Keratinocyte (primary cell): ENCODE results near the gene MCM9. TPM values are rescaled to one million over a fixed set of nuclear protein-coding genes. Genes with fewer than 3 reads are reported as not detected.
A peak's percentile ranks its signal among the peaks of the same experiment; 100 is the strongest.

Source experiments
- DNase-seq: peaks from one replicate; pipeline ENCODE4 v3.0.0-alpha.2; 2011; ENCODE audit warnings: low read depth, missing footprints, low spot score
- FAIRE-seq: peaks from 2 replicates; lab custom pipeline; 2011; peaks lifted over from hg19 to GRCh38; lab: Jason Lieb, UNC
- H2AFZ ChIP-seq: 2 replicates; pipeline ENCODE4 v1.6.0; 2012; ENCODE audit warnings: low read length, control low read depth, inconsistent platforms; ENCODE audit not compliant: control insufficient read depth
- H3K27ac ChIP-seq: 2 replicates; pipeline ENCODE4 v1.5.1; 2011; ENCODE audit warnings: low read length; ENCODE audit not compliant: control insufficient read depth, insufficient read depth
- H3K27me3 ChIP-seq: 3 replicates; pipeline ENCODE4 v1.6.0; 2011; ENCODE audit warnings: low read length; ENCODE audit not compliant: control insufficient read depth, insufficient read depth; ENCODE audit errors: extremely low read depth
- H3K36me3 ChIP-seq, 2 experiments: 2 replicates in 1 of 2; 3 replicates in 1 of 2; pipeline ENCODE4 v1.5.1; 2011; ENCODE audit warnings: low read length in 2 of 2, mild to moderate bottlenecking in 1 of 2; ENCODE audit not compliant: control insufficient read depth in 2 of 2, insufficient read depth in 2 of 2; ENCODE audit errors: extremely low read depth in 1 of 2
- H3K4me1 ChIP-seq: 3 replicates; pipeline ENCODE4 v1.5.1; 2011; ENCODE audit warnings: low read length; ENCODE audit not compliant: control insufficient read depth, insufficient read depth; ENCODE audit errors: extremely low read depth
- H3K4me2 ChIP-seq: 3 replicates; pipeline ENCODE4 v1.6.0; 2011; ENCODE audit warnings: low read depth, low read length; ENCODE audit not compliant: control insufficient read depth, insufficient read depth; ENCODE audit errors: extremely low read depth
- H3K4me3 ChIP-seq, 3 experiments: fragments of 200-600 bp in 1 of 3; sonication (generic) in 1 of 3; 2 replicates in 2 of 3; 3 replicates in 1 of 3; pipeline ENCODE4 v1.5.1; 2011 to 2016; ENCODE audit warnings: low read length in 3 of 3, mild to moderate bottlenecking in 3 of 3, control low read depth in 2 of 3, inconsistent platforms in 1 of 3, low read depth in 1 of 3, mixed read lengths in 1 of 3, mixed run types in 1 of 3, moderate library complexity in 1 of 3; ENCODE audit not compliant: control insufficient read depth in 2 of 3, insufficient read depth in 2 of 3; ENCODE audit errors: extremely low read depth in 1 of 3
- H3K79me2 ChIP-seq: 2 replicates; pipeline ENCODE4 v1.6.0; 2012; ENCODE audit warnings: low read length; ENCODE audit not compliant: control insufficient read depth, insufficient read depth
- H3K9ac ChIP-seq: 3 replicates; pipeline ENCODE4 v1.6.0; 2011; ENCODE audit warnings: low read length; ENCODE audit not compliant: control insufficient read depth, insufficient read depth; ENCODE audit errors: extremely low read depth
- H3K9me1 ChIP-seq: 3 replicates; pipeline ENCODE4 v1.6.0; 2011; ENCODE audit warnings: low read length; ENCODE audit not compliant: control insufficient read depth, insufficient read depth; ENCODE audit errors: extremely low read depth
- H3K9me3 ChIP-seq: 2 replicates; pipeline ENCODE4 v1.5.1; 2012; ENCODE audit warnings: low read depth, low read length; ENCODE audit not compliant: control insufficient read depth
- H4K20me1 ChIP-seq: 3 replicates; pipeline ENCODE4 v1.6.0; 2011; ENCODE audit warnings: low read length; ENCODE audit not compliant: control insufficient read depth, insufficient read depth; ENCODE audit errors: extremely low read depth
- CTCF ChIP-seq, 3 experiments: IDR thresholded peaks in 1 of 3; conservative IDR thresholded peaks in 1 of 3; optimal IDR thresholded peaks in 1 of 3; 2 replicates in 2 of 3; 3 replicates in 1 of 3; pipeline versions ENCODE3 to v1.5.1; 2011; ENCODE audit warnings: low read length in 3 of 3, mild to moderate bottlenecking in 3 of 3, moderate library complexity in 2 of 3, control low read depth in 1 of 3, inconsistent platforms in 1 of 3; ENCODE audit not compliant: insufficient read depth in 2 of 3; ENCODE audit errors: extremely low read depth in 1 of 3
- EZH2 ChIP-seq: IDR thresholded peaks from one replicate; pipeline ENCODE4 v1.6.1; 2012; ENCODE audit warnings: inconsistent platforms, mild to moderate bottlenecking, low read length, moderate library complexity
- dilution Hi-C: fragments of 300-500 bp; cut with MboI; formaldehyde crosslinking; loops from one replicate; pipeline ENCODE4 v1.7.0; 2020; ENCODE audit warnings: low sequenced_read_pairs; ENCODE audit not compliant: extremely low pct_ligation_motif_present
- polyA plus RNA-seq, 5 experiments: library from polyadenylated mRNA; depleted of rRNA in 3 of 5; stranded (reverse) in 3 of 5; stranded (forward) in 1 of 5; unstranded in 1 of 5; fragments of >200 nt; gene quantifications; 1 replicate in 1 of 5; 2 replicates in 3 of 5; 3 replicates in 1 of 5; pipeline versions ENCODE4 v1.2.1 to v1.2.3, GENCODE V29; 2011 to 2012; ENCODE audit warnings: missing spikeins in 2 of 5, low read depth in 1 of 5, low replicate concordance in 1 of 5

Gene MCM9
- polyA plus RNA-seq, 1 donor (not counting 4 experiments of a cell fraction or from before 2014, with no cell fraction given), result 3.1 TPM

- TF ChIP-seq CTCF (optimal IDR thresholded peaks at IDR 0.05 in 1 of 3, IDR thresholded peaks at IDR 0.05 in 1 of 3, conservative IDR thresholded peaks at IDR 0.05 in 1 of 3; ENCODE audit: extremely low read depth in 1 of 3, insufficient read depth in 2 of 3, low read length in 3 of 3) (no peak), EZH2 (no peak)
- dilution Hi-C loops, result no loop called here
- H3K4me3 ChIP-seq, result peak overlapping the region; percentile 69 to 94 (median 92)
- peak overlapping the region; percentile 87 for H3K9ac ChIP-seq
- H3K4me1 ChIP-seq, result peaks cover 5% of the 10 kb centered on the region
- FAIRE-seq, result no peak
- H3K27me3 ChIP-seq, result no peaks in the 10 kb centered on the region
- H3K27ac ChIP-seq, result peak overlapping the region; percentile 71
- H3K9me3 ChIP-seq, result no peaks in the 10 kb centered on the region
- H3K4me2 ChIP-seq, result peak overlapping the region; percentile 68
- DNase-seq, result no peak
- H3K79me2 ChIP-seq, result peaks cover 5% of the 10 kb centered on the region
- H3K36me3 ChIP-seq, result peaks cover 0 to 2% of the 10 kb centered on the region in 2 experiments
- peak overlapping the region; percentile 97 for H2AFZ ChIP-seq
- no peaks in the 10 kb centered on the region for H3K9me1 ChIP-seq
- no peaks in the 10 kb centered on the region for H4K20me1 ChIP-seq
These were observed 341 bp upstream of the MCM9 start for GRCh38 chr6:118935331-118935668.

- Histone ChIP-seq H3K27me3 (no peaks in the 10 kb centered on the region), H3K4me3 (peak overlapping the region; percentile 69 to 94 (median 92)), H3K4me1 (peaks cover 5% of the 10 kb centered on the region), H3K9ac (no peak overlapping the region), H3K9me3 (no peaks in the 10 kb centered on the region), H3K36me3 (peaks cover 2 to 4% of the 10 kb centered on the region in 2 experiments), H3K4me2 (peak overlapping the region; percentile 68), H4K20me1 (no peaks in the 10 kb centered on the region), H3K9me1 (no peaks in the 10 kb centered on the region), H3K79me2 (peaks cover 5% of the 10 kb centered on the region), H2AFZ (no peak overlapping the region), H3K27ac (no peak overlapping the region)
- DNase-seq (no peak), FAIRE-seq (no peak)
- dilution Hi-C loops, result no loop called here
- no peak for TF ChIP-seq EZH2
- TF ChIP-seq CTCF (optimal IDR thresholded peaks at IDR 0.05 in 1 of 3, IDR thresholded peaks at IDR 0.05 in 1 of 3, conservative IDR thresholded peaks at IDR 0.05 in 1 of 3; ENCODE audit: extremely low read depth in 1 of 3, insufficient read depth in 2 of 3, low read length in 3 of 3), result no peak
These were observed 1.0 kb downstream of the MCM9 start for GRCh38 chr6:118933855-118934460.
